ENCODE measurements around the gene FEM1A. TPM values are rescaled to one million over a fixed set of nuclear protein-coding genes. Genes with fewer than 3 reads are reported as not detected.

The FEM1A gene
- total and polyA plus RNA-seq, 2 of the 13 experiments (the other 11 are each of a cell fraction or from before 2014, with no cell fraction given) = 3.2 to 10.8 TPM

GRCh38 chr19:4768934-4769777 lies 22.4 kb upstream of the FEM1A start (continued):
- TF ChIP-seq ZNF740 (CRISPR knock-in tag; IDR thresholded peaks at IDR 0.05) = peak; percentile 96
- peak; percentile 99 for TF ChIP-seq ZNF276 (CRISPR knock-in tag; IDR thresholded peaks at IDR 0.05; ENCODE audit: low read depth)
- TF ChIP-seq ZNF879 (CRISPR knock-in tag; IDR thresholded peaks at IDR 0.05) = peak; percentile 100
- peak; percentile 100 for TF ChIP-seq ZSCAN30 (CRISPR knock-in tag; IDR thresholded peaks at IDR 0.05)
- peak; percentile 100 for TF ChIP-seq ELF4 (CRISPR knock-in tag; IDR thresholded peaks at IDR 0.05; ENCODE audit: borderline replicate concordance)
- TF ChIP-seq ZKSCAN5 (CRISPR knock-in tag; IDR thresholded peaks at IDR 0.05) = peak; percentile 98
- TF ChIP-seq FOXP1 (IDR thresholded peaks at IDR 0.05) = no peak
- TF ChIP-seq FOXP1 (CRISPR knock-in tag; IDR thresholded peaks at IDR 0.05) = peak; percentile 95
- peak; percentile 100 for TF ChIP-seq HMG20B (CRISPR knock-in tag; conservative IDR thresholded peaks at IDR 0.05)
- TF ChIP-seq RNF2 (conservative IDR thresholded peaks at IDR 0.05; ENCODE audit: low read depth) = no peak
- peak; percentile 100 for TF ChIP-seq SAP130 (CRISPR knock-in tag; IDR thresholded peaks at IDR 0.05; ENCODE audit: low read depth)
- TF ChIP-seq ZNF383 (CRISPR knock-in tag; IDR thresholded peaks at IDR 0.05; ENCODE audit: borderline replicate concordance) = peak; percentile 69; the same call in 1 of the 2 replicates
- TF ChIP-seq IKZF4 (CRISPR knock-in tag; IDR thresholded peaks at IDR 0.05; ENCODE audit: borderline replicate concordance, low read depth, not compliant biosample characterization) = peak; percentile 100
- peak; percentile 100 for TF ChIP-seq BATF2 (CRISPR knock-in tag; IDR thresholded peaks at IDR 0.05)
- TF ChIP-seq FOSL1 (CRISPR knock-in tag; IDR thresholded peaks at IDR 0.05; ENCODE audit: borderline replicate concordance) = peak; percentile 96
- peak; percentile 100 for TF ChIP-seq CERS6 (CRISPR knock-in tag; IDR thresholded peaks at IDR 0.05)
- TF ChIP-seq KLF12 (CRISPR knock-in tag; IDR thresholded peaks at IDR 0.05; ENCODE audit: borderline replicate concordance) = peak; percentile 100
- TF ChIP-seq ZNF263 (CRISPR knock-in tag; IDR thresholded peaks at IDR 0.05) = peak; percentile 96
- TF ChIP-seq ZSCAN20 (CRISPR knock-in tag; IDR thresholded peaks at IDR 0.05; ENCODE audit: borderline replicate concordance) = peak; percentile 100
- peak; percentile 100 for TF ChIP-seq SMYD3 (CRISPR knock-in tag; IDR thresholded peaks at IDR 0.05)
- TF ChIP-seq ZSCAN25 (CRISPR knock-in tag; IDR thresholded peaks at IDR 0.05) = peak; percentile 99
- TF ChIP-seq BHLHE40 (IDR thresholded peaks at IDR 0.05; ENCODE audit: low read length) = peak; percentile 40; the same call in 1 of the 2 replicates
- TF ChIP-seq MATR3 (CRISPR knock-in tag; IDR thresholded peaks at IDR 0.05) = no peak
